SU-DHL-6 (cell line): ENCODE measurements around the gene AIG1.

ENCODE experiments used
- H2AFZ ChIP-seq: fragments of 200-600 bp; sonication (generic); 2 replicates; pipeline ENCODE4 v1.6.1; 2014; ENCODE audit warnings: low read depth, mild to moderate bottlenecking, moderate library complexity, mixed read lengths, antibody characterized with exemption, low read length; ENCODE audit not compliant: severe bottlenecking
- H3F3A ChIP-seq: fragments of 200-600 bp; shearing (Covaris generic); 2 replicates; pipeline ENCODE4 v1.6.0; 2016; ENCODE audit warnings: antibody characterized with exemption, mild to moderate bottlenecking; ENCODE audit not compliant: insufficient read depth
- H3K27ac ChIP-seq: fragments of 200-600 bp; sonication (generic); 2 replicates; pipeline ENCODE4 v1.5.1; 2016; ENCODE audit warnings: low read depth, mild to moderate bottlenecking, low read length, moderate library complexity, mixed read lengths
- H3K27me3 ChIP-seq: fragments of 200-600 bp; sonication (generic), shearing (Covaris generic); 2 replicates; pipeline ENCODE4 v1.6.0; 2014; ENCODE audit warnings: mild to moderate bottlenecking, low read length
- H3K36me3 ChIP-seq: fragments of 200-600 bp; sonication (generic); 2 replicates; pipeline ENCODE4 v1.6.1; 2014; ENCODE audit warnings: mild to moderate bottlenecking, low read length, mixed read lengths
- H3K4me2 ChIP-seq: fragments of 300-600, 200-600 bp; shearing (Covaris generic), sonication (generic); 2 replicates; pipeline ENCODE4 v1.6.0; 2014; ENCODE audit warnings: low read length, low read depth, mild to moderate bottlenecking; ENCODE audit not compliant: poor library complexity, severe bottlenecking
- H3K4me3 ChIP-seq: fragments of 200-600 bp; sonication (generic); 2 replicates; pipeline ENCODE4 v1.5.1; 2014; ENCODE audit warnings: antibody characterized with exemption, low read length, mild to moderate bottlenecking, mixed read lengths; ENCODE audit not compliant: insufficient read depth, poor library complexity, severe bottlenecking
- H3K79me2 ChIP-seq: fragments of 200-600 bp; sonication (generic); 2 replicates; pipeline ENCODE4 v1.6.1; 2014; ENCODE audit warnings: mild to moderate bottlenecking, low read length, moderate library complexity; ENCODE audit not compliant: insufficient read depth
- H3K9ac ChIP-seq: fragments of 200-600 bp; sonication (generic); 2 replicates; pipeline ENCODE4 v1.7.0; 2014; ENCODE audit warnings: mild to moderate bottlenecking, low read length
- H3K9me2 ChIP-seq: fragments of 200-600 bp; sonication (generic); replicated peaks from 2 replicates; pipeline ENCODE4 v1.6.1; 2014; ENCODE audit warnings: low read length; ENCODE audit not compliant: insufficient read depth
- H3K9me3 ChIP-seq: fragments of 200-600 bp; sonication (generic); 2 replicates; pipeline ENCODE4 v1.6.1; 2014; ENCODE audit warnings: low read length, mixed read lengths; ENCODE audit not compliant: insufficient read depth
- H4K20me1 ChIP-seq: fragments of 200-600 bp; sonication (generic); 2 replicates; pipeline ENCODE4 v1.6.1; 2014; ENCODE audit warnings: low read depth, mild to moderate bottlenecking, antibody characterized with exemption, low read length, moderate library complexity, mixed read lengths
- EZH2phosphoT487 ChIP-seq: fragments of 200-600 bp; sonication (generic), shearing (Covaris generic); conservative IDR thresholded peaks from 2 replicates; pipeline ENCODE4 v1.6.1; 2018; ENCODE audit warnings: mild to moderate bottlenecking, antibody characterized with exemption, low read length, moderate library complexity, mixed read lengths
- TF ChIP-seq, protein P1 (sequence below): fragments of 200-600 bp; sonication (generic); IDR thresholded peaks from one replicate; pipeline ENCODE4 v1.5.1; 2017; ENCODE audit warnings: antibody characterized with exemption, mild to moderate bottlenecking, low read length, moderate library complexity; ENCODE audit not compliant: insufficient read depth, poor library complexity, severe bottlenecking

AIG1 gene

DNA sequence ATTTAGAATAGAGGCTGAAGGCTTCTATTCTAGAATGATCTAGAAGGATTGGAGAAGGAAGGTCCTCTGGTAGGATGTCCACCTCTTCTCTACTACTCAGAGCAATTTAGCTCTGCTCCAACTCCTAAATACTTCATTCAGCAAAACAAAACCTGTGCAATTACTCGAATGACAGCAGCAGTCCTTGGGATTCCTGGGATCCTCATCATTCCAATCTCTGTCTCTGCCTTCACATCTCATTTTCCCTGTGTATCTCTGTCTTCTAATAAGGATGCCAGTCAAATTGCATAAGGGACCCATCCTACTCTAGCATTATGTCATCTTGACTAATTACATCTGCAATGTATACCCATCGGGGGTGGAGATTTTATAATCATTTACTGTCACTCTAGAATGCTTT is 5.5 kb upstream of the AIG1 start:
- no peaks in the 10 kb centered on the region for H3K9me2 ChIP-seq
- H2AFZ ChIP-seq: no peak overlapping the region
- H3K4me3 ChIP-seq: no peak overlapping the region
- no peaks in the 10 kb centered on the region for H4K20me1 ChIP-seq
- H3K27me3 ChIP-seq: no peaks in the 10 kb centered on the region
- TF ChIP-seq, protein P1, sequence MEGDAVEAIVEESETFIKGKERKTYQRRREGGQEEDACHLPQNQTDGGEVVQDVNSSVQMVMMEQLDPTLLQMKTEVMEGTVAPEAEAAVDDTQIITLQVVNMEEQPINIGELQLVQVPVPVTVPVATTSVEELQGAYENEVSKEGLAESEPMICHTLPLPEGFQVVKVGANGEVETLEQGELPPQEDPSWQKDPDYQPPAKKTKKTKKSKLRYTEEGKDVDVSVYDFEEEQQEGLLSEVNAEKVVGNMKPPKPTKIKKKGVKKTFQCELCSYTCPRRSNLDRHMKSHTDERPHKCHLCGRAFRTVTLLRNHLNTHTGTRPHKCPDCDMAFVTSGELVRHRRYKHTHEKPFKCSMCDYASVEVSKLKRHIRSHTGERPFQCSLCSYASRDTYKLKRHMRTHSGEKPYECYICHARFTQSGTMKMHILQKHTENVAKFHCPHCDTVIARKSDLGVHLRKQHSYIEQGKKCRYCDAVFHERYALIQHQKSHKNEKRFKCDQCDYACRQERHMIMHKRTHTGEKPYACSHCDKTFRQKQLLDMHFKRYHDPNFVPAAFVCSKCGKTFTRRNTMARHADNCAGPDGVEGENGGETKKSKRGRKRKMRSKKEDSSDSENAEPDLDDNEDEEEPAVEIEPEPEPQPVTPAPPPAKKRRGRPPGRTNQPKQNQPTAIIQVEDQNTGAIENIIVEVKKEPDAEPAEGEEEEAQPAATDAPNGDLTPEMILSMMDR: no peak
- no peak for TF ChIP-seq EZH2phosphoT487
- H3K4me2 ChIP-seq: no peak overlapping the region
- H3K27ac ChIP-seq: no peak overlapping the region
- H3K36me3 ChIP-seq: no peaks in the 10 kb centered on the region
- peaks cover 3% of the 10 kb centered on the region; the same call in 1 of the 2 replicates for H3F3A ChIP-seq
- no peaks in the 10 kb centered on the region for H3K79me2 ChIP-seq
- no peak overlapping the region for H3K9ac ChIP-seq
- H3K9me3 ChIP-seq: no peaks in the 10 kb centered on the region

DNA sequence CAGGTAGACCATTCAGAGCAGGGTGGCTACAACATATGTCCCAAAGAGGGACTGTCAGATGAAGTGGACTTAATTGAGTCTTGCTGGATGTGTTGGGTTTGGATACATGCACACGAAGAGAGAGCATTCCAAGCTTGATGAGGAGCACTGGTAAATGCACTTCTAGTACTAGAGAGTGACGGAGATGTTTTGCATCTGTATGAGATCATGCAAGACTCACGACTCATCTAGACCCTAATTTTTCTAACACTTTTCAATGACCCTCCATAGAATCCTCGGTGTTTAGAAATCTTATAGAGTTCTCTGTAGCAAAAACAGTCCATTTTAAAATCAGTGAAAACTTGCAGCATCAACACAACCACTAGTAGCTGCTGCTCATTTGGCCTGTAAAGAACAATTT is 4.8 kb upstream of the AIG1 start:
- Histone ChIP-seq H3K27me3 (no peaks in the 10 kb centered on the region), H4K20me1 (no peaks in the 10 kb centered on the region), H3F3A (peaks cover 3% of the 10 kb centered on the region; the same call in 1 of the 2 replicates), H3K79me2 (no peaks in the 10 kb centered on the region), H3K9me3 (no peaks in the 10 kb centered on the region), H3K4me3 (no peak overlapping the region), H3K9ac (no peak overlapping the region), H3K4me2 (no peak overlapping the region), H2AFZ (no peak overlapping the region), H3K36me3 (no peaks in the 10 kb centered on the region), H3K27ac (no peak overlapping the region), H3K9me2 (no peaks in the 10 kb centered on the region)
- TF ChIP-seq EZH2phosphoT487: no peak
- TF ChIP-seq, protein P1: no peak

DNA sequence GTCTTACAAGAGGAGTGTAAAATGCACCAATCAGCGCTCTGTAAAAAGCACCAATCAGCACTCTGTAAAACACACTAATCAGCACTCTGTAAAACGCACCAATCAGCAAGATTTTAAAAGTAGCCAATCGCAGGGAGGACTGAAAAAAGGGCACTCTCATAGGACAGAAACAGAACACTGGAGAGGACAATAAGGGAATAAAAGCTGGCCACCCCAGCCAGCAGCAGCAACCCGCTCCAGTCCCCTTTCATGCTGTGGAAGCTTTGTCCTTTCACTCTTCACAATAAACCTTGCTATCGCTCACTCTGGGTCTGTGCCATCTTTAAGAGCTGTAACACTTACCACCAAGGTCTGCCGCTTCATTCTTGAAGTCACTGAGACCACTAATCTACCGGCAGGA is 1.7 kb upstream of the AIG1 start:
- no peaks in the 10 kb centered on the region for H3K9me2 ChIP-seq
- TF ChIP-seq EZH2phosphoT487: no peak
- TF ChIP-seq, protein P1: no peak
- no peak overlapping the region for H2AFZ ChIP-seq
- H4K20me1 ChIP-seq: no peaks in the 10 kb centered on the region
- peaks cover 6% of the 10 kb centered on the region for H3F3A ChIP-seq
- H3K4me3 ChIP-seq: no peak overlapping the region
- no peak overlapping the region for H3K27ac ChIP-seq
- H3K79me2 ChIP-seq: no peaks in the 10 kb centered on the region
- H3K9me3 ChIP-seq: no peaks in the 10 kb centered on the region
- no peak overlapping the region for H3K9ac ChIP-seq
- no peaks in the 10 kb centered on the region for H3K36me3 ChIP-seq
- no peaks in the 10 kb centered on the region for H3K27me3 ChIP-seq
- H3K4me2 ChIP-seq: no peak overlapping the region
